Neural crest cell (in vitro differentiated cells): ENCODE measurements around the gene PRSS35. TPM values are rescaled to one million over a fixed set of nuclear protein-coding genes. Genes with fewer than 3 reads are reported as not detected.

Experiments used
- DNase-seq: peaks from one replicate; pipeline ENCODE4 v3.0.0; 2021; ENCODE audit warnings: low read depth, mixed read lengths, low spot score
- H3K27ac Mint-ChIP-seq: one replicate; pipeline ENCODE4 v1.8.0; 2021; ENCODE audit warnings: mild to moderate bottlenecking, mixed read lengths; ENCODE audit not compliant: unreplicated experiment
- H3K27me3 Mint-ChIP-seq: 2 replicates; pipeline ENCODE4 v1.8.0; 2021; ENCODE audit warnings: low read depth, mild to moderate bottlenecking, mixed read lengths
- H3K36me3 Mint-ChIP-seq: 2 replicates; pipeline ENCODE4 v1.8.0; 2021; ENCODE audit warnings: low read depth, mild to moderate bottlenecking, mixed read lengths
- H3K4me1 Mint-ChIP-seq: 2 replicates; pipeline ENCODE4 v1.8.0; 2021; ENCODE audit warnings: mixed read lengths
- H3K4me3 Mint-ChIP-seq: one replicate; pipeline ENCODE4 v1.8.0; 2021; ENCODE audit warnings: mild to moderate bottlenecking, mixed read lengths
- H3K9me3 Mint-ChIP-seq: 2 replicates; pipeline ENCODE4 v1.8.0; 2021; ENCODE audit warnings: mixed read lengths
- total RNA-seq: library from RNA; stranded (reverse); gene quantifications from 2 replicates; pipeline ENCODE4 v1.2.1, GENCODE V29; 2021
- TF ChIP-seq, protein P1 (sequence below): fragments of 200-600 bp; sonication (generic); conservative IDR thresholded peaks from 2 replicates; pipeline ENCODE4 v1.5.0; 2021; ENCODE audit warnings: antibody characterized with exemption, mild to moderate bottlenecking

PRSS35 gene
- total RNA-seq, 1 donor from 2014 or later, result 3.3 TPM

GRCh38 chr6:83505356-83505755 lies 7.0 kb upstream of the PRSS35 start:
- H3K36me3 Mint-ChIP-seq, result no peaks in the 10 kb centered on the region
- H3K27me3 Mint-ChIP-seq, result no peaks in the 10 kb centered on the region
- H3K4me1 Mint-ChIP-seq, result peaks cover 5% of the 10 kb centered on the region
- no peak overlapping the region for H3K27ac Mint-ChIP-seq
- TF ChIP-seq, protein P1, sequence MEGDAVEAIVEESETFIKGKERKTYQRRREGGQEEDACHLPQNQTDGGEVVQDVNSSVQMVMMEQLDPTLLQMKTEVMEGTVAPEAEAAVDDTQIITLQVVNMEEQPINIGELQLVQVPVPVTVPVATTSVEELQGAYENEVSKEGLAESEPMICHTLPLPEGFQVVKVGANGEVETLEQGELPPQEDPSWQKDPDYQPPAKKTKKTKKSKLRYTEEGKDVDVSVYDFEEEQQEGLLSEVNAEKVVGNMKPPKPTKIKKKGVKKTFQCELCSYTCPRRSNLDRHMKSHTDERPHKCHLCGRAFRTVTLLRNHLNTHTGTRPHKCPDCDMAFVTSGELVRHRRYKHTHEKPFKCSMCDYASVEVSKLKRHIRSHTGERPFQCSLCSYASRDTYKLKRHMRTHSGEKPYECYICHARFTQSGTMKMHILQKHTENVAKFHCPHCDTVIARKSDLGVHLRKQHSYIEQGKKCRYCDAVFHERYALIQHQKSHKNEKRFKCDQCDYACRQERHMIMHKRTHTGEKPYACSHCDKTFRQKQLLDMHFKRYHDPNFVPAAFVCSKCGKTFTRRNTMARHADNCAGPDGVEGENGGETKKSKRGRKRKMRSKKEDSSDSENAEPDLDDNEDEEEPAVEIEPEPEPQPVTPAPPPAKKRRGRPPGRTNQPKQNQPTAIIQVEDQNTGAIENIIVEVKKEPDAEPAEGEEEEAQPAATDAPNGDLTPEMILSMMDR, result no peak
- H3K9me3 Mint-ChIP-seq, result peaks cover 2% of the 10 kb centered on the region
- H3K4me3 Mint-ChIP-seq, result no peak overlapping the region
- DNase-seq, result no peak

- no peaks in the 10 kb centered on the region for H3K36me3 Mint-ChIP-seq
- no peak for DNase-seq
- peaks cover 3% of the 10 kb centered on the region for H3K27me3 Mint-ChIP-seq
- H3K4me3 Mint-ChIP-seq, result no peak overlapping the region
- peaks cover 23% of the 10 kb centered on the region for H3K4me1 Mint-ChIP-seq
- no peaks in the 10 kb centered on the region for H3K9me3 Mint-ChIP-seq
- no peak overlapping the region for H3K27ac Mint-ChIP-seq
- TF ChIP-seq, protein P1, result no peak
Measured at GRCh38 chr6:83509441-83509840, 2.9 kb upstream of the PRSS35 start.

DNA sequence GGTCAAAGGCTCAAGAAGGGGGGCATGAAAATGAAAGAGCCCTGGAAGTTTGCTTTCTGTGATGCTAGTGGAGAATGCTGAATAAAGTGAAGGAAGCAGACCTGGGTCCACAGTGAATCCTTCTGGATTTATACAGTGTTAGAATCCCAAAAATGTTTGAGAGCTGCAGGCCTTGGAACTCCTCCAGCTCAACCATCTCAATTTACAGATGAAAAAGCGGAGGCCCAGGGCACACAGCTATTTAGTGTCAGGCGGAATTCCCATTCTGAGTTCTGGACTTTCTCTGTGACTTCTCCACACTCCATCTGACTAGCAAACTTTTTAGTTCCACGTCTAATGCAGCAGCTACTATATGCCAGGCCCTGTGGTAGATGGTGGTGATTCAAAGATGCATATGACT lies 1.5 kb upstream of the PRSS35 start:
- Mint-ChIP-seq H3K36me3 (no peaks in the 10 kb centered on the region), H3K4me3 (peak overlapping the region; percentile 90), H3K27me3 (peaks cover 3% of the 10 kb centered on the region), H3K9me3 (no peaks in the 10 kb centered on the region), H3K27ac (no peak overlapping the region), H3K4me1 (peaks cover 18% of the 10 kb centered on the region)
- TF ChIP-seq, protein P1, result no peak
- no peak for DNase-seq

DNA sequence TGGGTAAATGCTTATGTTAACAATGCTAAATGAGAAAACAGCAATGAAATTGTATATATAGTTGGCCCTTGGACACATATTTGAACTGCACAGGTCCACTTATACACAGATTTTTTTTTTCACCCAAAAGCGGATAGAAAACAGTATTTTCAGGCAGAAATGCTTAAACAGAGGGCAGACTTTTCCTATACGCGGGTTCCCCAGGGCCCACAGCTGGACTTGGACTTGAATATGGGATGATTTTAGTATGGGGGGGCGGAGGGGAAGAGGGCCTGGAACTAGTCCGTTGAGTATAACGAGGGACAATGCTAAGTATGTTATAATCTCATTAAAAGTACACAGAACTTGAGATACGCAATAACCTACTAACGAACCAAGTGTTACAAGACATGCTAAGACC lies 1.1 kb upstream of the PRSS35 start:
- Mint-ChIP-seq H3K4me1 (peaks cover 18% of the 10 kb centered on the region), H3K4me3 (peak overlapping the region; percentile 90), H3K27me3 (peaks cover 3% of the 10 kb centered on the region), H3K27ac (no peak overlapping the region), H3K36me3 (no peaks in the 10 kb centered on the region), H3K9me3 (no peaks in the 10 kb centered on the region)
- no peak for DNase-seq
- TF ChIP-seq, protein P1, result no peak

DNA sequence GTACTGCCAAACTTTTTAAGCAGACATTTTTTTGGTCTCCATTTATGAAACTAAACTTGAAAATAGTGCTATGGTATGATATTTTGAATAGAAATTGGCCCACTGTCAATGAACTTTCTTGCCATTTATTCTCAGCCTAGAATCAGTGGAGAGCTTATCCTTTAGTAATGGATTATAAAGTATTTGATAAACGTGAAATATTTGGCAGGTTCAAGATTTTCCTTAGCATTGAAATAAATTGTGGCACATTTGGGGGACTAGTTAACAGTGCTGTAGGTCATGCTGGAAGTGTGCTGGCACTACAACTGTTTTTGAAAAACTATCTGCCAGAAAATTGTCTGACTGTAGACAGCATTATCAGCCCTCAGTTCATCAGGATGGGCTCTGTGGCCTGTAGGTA lies 2.1 kb downstream of the PRSS35 start:
- TF ChIP-seq, protein P1, result no peak
- Mint-ChIP-seq H3K9me3 (no peaks in the 10 kb centered on the region), H3K27ac (no peak overlapping the region), H3K36me3 (no peaks in the 10 kb centered on the region), H3K4me3 (no peak overlapping the region), H3K27me3 (peaks cover 3% of the 10 kb centered on the region), H3K4me1 (peaks cover 18% of the 10 kb centered on the region)
- DNase-seq, result no peak
